OCI-LY7 (cell line): ENCODE measurements around the gene STON2.

Source experiments
- CTCF ChIP-seq: fragments of 200-600 bp; sonication (generic); conservative IDR thresholded peaks from 2 replicates; pipeline ENCODE4 v1.5.1; 2014; ENCODE audit warnings: mild to moderate bottlenecking, antibody characterized with exemption, low read length, moderate library complexity, mixed read lengths
- EZH2phosphoT487 ChIP-seq: fragments of 200-600 bp; sonication (generic); IDR thresholded peaks from 2 replicates; pipeline ENCODE4 v1.6.1; 2018; ENCODE audit warnings: low read depth, borderline replicate concordance, mild to moderate bottlenecking, mixed run types, antibody characterized with exemption, low read length, moderate library complexity, mixed read lengths

DNA sequence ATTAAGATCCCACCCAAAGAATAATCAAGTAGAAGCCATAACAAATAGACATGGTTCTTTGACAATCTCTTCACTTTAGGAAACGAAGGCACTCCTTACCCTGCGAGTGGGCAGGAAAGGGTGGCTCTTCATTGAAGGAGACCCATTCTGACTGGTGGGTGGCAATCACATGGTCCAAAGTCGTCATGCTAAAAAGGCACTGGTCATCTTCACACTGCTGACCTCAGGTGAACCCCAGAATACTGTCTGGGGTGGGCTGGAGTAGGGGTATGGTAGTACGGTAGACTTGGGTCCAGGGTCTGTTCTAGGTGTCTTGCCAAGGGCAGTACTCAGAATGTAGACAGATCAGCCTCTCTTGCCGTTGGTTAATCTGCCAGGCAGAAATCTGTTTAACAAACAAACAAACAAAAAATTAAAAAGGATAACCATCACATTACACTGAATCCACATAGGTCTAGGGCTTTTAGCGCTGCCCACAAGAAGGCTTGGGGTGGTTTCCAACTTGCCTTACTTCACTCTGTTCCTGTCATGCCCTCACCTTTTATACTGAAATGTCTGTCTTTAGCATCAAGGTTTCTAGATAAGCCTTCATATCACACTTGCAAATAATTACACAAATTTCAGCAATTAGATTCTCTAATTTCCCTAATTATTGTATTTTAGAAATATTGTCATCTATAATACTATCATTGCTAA is 1.8 kb downstream of the STON2 start:
- TF ChIP-seq CTCF (no peak), EZH2phosphoT487 (no peak)
